GM10248 (cell line): ENCODE results near the gene DUSP21.
"Not testable (repeated sequence)": the region's sequence is repeated elsewhere in the genome, so short reads cannot be mapped to it uniquely, and the experiment has no call there.

Experiments used
- CTCF ChIA-PET: fragments of 300-600 bp; sonication (Branson Sonifier 250); formaldehyde crosslinking; extraction: SDS; loops from one replicate; lab custom pipeline; 2021; ENCODE audit warnings: antibody characterized with exemption; lab: Yijun Ruan, JAX
- POLR2A ChIA-PET: fragments of 350-650 bp; sonication (Branson Sonifier 250); formaldehyde crosslinking; extraction: SDS; loops from one replicate; lab custom pipeline; 2020; ENCODE audit warnings: antibody characterized with exemption; lab: Yijun Ruan, JAX
- DNase-seq: peaks from one replicate; pipeline ENCODE4 v3.0.0; 2012; ENCODE audit errors: extremely low spot score
- TF ChIP-seq, protein P1 (sequence below): IDR thresholded peaks from 2 replicates; pipeline ENCODE4 v1.5.1; 2012; ENCODE audit warnings: mild to moderate bottlenecking, low read depth; ENCODE audit errors: extremely low read depth, missing control alignments, control extremely low read depth

The DUSP21 gene

DNA sequence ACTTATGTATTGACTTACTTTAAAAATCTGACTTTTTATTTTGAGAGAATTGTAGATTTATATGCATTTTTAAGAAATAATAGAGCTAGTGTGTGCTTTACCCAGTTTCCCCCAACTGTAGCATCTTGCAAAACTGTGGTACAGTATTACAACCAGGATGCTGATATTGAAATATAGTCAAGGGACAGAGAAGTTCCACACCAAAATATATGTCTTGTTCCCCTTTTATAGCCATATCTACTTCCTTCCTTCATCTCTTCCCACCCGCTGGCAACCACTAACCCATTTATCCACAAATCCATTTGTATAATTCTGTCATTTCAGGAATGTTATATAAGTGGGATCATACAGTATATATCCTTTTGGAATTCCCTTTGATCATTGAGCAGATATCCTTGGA lies 46.0 kb downstream of the DUSP21 start:
- TF ChIP-seq, protein P1, sequence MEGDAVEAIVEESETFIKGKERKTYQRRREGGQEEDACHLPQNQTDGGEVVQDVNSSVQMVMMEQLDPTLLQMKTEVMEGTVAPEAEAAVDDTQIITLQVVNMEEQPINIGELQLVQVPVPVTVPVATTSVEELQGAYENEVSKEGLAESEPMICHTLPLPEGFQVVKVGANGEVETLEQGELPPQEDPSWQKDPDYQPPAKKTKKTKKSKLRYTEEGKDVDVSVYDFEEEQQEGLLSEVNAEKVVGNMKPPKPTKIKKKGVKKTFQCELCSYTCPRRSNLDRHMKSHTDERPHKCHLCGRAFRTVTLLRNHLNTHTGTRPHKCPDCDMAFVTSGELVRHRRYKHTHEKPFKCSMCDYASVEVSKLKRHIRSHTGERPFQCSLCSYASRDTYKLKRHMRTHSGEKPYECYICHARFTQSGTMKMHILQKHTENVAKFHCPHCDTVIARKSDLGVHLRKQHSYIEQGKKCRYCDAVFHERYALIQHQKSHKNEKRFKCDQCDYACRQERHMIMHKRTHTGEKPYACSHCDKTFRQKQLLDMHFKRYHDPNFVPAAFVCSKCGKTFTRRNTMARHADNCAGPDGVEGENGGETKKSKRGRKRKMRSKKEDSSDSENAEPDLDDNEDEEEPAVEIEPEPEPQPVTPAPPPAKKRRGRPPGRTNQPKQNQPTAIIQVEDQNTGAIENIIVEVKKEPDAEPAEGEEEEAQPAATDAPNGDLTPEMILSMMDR: no peak
- ChIA-PET POLR2A (no interaction called here), CTCF (no interaction called here)
- no peak for DNase-seq

- TF ChIP-seq, protein P1: no peak
- POLR2A ChIA-PET: no interaction called here
- no peak for DNase-seq
- CTCF ChIA-PET: no interaction called here
Observed at GRCh38 chrX:44890247-44890646, 46.4 kb downstream of the DUSP21 start.

- POLR2A ChIA-PET, CTCF ChIA-PET, DNase-seq: not testable (repeated sequence)
Observed at GRCh38 chrX:44890687-44891086, 46.9 kb downstream of the DUSP21 start.

DNA sequence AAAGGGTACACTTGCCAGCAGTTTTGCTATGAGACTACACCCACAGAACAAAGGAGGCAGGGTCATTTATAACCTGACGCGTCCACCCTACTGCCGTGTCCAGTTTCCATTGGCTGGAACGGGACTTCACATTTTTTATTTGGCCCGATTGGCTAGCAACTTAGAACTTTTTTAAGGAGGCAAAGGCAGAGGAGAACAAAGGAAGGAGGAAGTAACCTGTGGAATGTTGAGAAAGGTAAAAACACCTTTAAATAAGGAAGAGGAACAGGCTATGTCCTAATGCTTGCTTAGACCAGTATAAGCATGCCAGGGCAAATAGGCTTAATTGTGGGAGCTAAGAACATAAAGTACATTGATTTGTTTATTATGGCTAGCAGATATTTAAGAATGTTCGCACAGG lies 47.8 kb downstream of the DUSP21 start:
- CTCF ChIA-PET: no interaction called here
- POLR2A ChIA-PET: no interaction called here
- TF ChIP-seq, protein P1: no peak
- DNase-seq: no peak
